ENCODE measurements around the gene DGUOK. TPM values are rescaled to one million over a fixed set of nuclear protein-coding genes. Genes with fewer than 3 reads are reported as not detected.

Gene DGUOK
- total RNA-seq, 4 donors from 2014 or later, result 30.5 to 38.9 (median 36.3) TPM

DNA sequence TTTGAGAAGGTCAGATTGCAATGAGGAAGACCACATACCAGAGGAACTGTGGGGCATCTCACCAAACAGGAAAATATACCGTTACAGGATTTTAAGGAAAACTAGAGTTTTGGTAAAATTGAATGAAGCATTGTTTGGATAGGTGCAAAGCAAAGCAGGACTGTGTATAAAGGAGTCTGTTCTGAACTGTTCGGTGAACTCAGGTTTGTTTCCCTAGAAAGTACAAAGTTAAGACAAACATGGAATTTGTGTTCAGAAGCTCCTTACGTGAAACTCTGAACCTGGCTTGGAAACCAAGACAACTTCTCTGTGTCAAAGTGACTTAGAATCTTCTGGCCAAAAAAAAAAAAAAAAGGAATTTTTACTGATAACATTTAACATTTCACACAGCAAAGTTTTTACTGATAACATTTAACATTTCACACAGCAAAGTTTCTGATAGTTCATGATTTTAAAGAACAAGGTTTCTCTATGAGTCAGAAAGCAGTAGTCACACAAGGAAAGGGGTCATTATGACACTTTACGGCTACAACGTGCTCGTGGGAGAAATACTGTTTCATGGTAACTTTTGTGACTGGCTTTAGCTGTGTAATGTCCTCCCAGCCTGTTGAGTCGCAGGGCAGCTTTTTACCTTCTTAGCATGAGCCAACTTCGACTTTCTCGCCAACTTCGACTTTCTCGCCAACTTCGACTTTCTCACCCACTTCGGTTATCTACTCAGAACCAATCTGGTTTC, 36.9 kb downstream of the DGUOK start:
- no peak for TF ChIP-seq CTCF (IDR thresholded peaks at IDR 0.05)
- ATAC-seq (ENCODE audit: low FRiP score), result no peak

GRCh38 chr2:73964223-73964622, 37.5 kb downstream of the DGUOK start:
- DNase-seq (ENCODE audit: low spot score) (no peak), ATAC-seq (ENCODE audit: low FRiP score) (no peak)
- TF ChIP-seq CTCF (IDR thresholded peaks at IDR 0.05), result no peak

More for the DNA sequence above, 36.9 kb downstream of the DGUOK start:
- DNase-seq (ENCODE audit: low spot score), result no peak

- no peak for TF ChIP-seq CTCF (IDR thresholded peaks at IDR 0.05)
- no peak for DNase-seq (ENCODE audit: low spot score)
- ATAC-seq (ENCODE audit: low FRiP score), result no peak
These were observed 38.4 kb downstream of the DGUOK start for GRCh38 chr2:73965053-73965452.

DNA sequence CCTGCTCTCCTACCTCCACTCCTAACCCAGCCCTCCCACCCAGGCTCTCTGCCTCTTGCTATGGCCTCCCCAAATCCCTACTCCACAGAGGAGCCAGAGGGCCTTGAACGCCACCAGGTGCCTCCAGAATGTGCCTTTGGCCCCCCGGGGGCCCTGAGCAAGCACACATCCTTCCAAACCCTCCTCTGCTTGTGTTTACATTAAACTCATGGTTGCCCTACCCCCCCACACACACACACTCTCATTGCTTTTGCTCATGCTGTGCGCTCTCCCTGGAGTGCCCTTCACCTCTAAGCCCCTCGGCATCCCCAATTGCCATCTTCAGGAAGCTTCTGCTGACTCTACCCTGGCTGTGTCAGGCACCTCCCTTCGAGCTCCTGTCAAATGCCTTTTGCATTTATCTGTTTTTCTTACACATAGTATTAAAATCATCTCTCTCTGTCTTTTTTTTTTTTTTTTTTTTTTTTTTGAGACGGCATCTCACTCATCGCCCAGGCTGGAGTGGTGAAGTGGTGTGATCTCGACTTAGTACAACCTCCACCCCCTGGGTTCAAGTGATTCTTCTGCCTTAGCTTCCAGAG, 41.8 kb downstream of the DGUOK start:
- no peak for ATAC-seq (ENCODE audit: low FRiP score)
- no peak for TF ChIP-seq CTCF (IDR thresholded peaks at IDR 0.05)
- no peak for DNase-seq (ENCODE audit: low spot score)

DNA sequence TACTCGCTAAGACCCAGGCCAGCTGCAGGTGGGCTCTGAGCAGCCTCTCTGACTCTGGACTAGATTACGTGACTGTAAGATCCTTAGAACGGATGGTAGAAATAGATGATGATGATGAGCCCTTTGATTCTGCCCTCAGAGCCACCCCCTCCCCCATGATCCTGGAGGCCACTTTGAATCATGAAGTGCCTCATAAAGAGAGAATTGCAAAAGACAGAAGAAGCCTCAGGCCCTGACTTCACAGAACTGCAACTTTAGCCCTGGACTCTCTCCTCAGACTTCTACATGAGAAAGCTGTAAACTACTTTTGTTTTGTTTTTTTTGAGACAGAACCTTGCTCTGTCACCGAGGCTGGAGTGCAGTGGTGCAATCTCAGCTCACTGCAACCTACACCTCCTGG, 42.7 kb downstream of the DGUOK start:
- DNase-seq (ENCODE audit: low spot score) (no peak), ATAC-seq (ENCODE audit: low FRiP score) (no peak)

GRCh38 chr2:73970141-73970803, 43.6 kb downstream of the DGUOK start:
- ATAC-seq (ENCODE audit: low FRiP score) (no peak), DNase-seq (ENCODE audit: low spot score) (no peak)
- TF ChIP-seq CTCF (IDR thresholded peaks at IDR 0.05), result no peak

More for the DNA sequence above, 42.7 kb downstream of the DGUOK start:
- TF ChIP-seq CTCF (IDR thresholded peaks at IDR 0.05), result no peak
